Hematopoietic multipotent progenitor cell treated with erythropoietin and hydrocortisone succinate and interleukin-3 and kit ligand, for 6 days (in vitro differentiated cells): Measurements from ENCODE around the gene MGAT4A.

Experiments used
- DNase-seq: peaks from one replicate; pipeline ENCODE4 v3.0.0-alpha.2; 2015

MGAT4A gene

GRCh38 chr2:98569197-98569793 is 161.6 kb downstream of the MGAT4A start:
- peak; percentile 72 for DNase-seq
